M059J (cell line): ENCODE data around the gene SLC25A30. TPM values are rescaled to one million over a fixed set of nuclear protein-coding genes. Genes with fewer than 3 reads are reported as not detected.

Source experiments
- DNase-seq: peaks from one replicate; pipeline ENCODE4 v3.0.0-alpha.2; 2012; ENCODE audit warnings: low read depth
- total RNA-seq: library from RNA; depleted of rRNA; stranded (reverse); fragments of >200 nt; shearing (Covaris generic); gene quantifications from 2 replicates; pipeline ENCODE4 v1.2.3, GENCODE V29; 2014; rRNA removed

The SLC25A30 gene, protein sequence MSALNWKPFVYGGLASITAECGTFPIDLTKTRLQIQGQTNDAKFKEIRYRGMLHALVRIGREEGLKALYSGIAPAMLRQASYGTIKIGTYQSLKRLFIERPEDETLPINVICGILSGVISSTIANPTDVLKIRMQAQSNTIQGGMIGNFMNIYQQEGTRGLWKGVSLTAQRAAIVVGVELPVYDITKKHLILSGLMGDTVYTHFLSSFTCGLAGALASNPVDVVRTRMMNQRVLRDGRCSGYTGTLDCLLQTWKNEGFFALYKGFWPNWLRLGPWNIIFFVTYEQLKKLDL
- total RNA-seq, result 4.0 and 6.1 TPM in 2 replicates

DNA sequence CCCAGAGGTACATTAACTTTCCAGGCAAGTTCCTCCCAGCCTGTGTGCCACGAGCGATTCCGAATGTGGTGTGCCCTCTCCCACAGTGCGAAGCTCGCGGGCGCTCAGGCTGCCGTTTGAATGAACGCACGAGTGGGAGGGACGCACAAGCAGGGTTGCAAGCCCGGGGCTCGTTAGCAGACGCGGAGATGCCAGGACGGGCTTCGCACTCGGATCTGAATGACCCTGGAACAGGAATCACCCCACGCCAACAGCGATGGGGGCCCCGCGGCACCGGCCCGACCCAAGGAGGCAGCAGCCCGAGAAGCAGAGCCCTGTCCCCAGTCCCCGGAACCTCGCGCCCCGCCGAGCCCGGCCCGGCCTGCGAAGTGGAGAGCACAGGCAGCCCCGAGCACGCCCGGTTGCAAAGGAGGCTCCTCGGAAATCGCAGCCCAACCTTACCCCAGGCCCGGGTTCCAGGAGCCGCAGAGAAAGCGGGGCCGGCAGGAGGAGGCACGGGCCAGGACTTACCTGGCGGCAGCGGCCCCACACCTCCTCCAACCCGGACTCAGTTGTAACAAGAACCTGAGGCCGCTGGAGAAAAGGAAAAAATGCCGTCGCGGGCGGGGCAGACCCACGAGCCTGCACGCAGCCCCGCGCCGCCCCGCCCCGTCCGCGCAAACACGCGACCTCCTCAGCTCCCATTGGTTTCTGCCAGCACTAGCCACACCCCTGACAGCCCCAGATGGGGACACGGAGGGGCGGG lies at the start of gene SLC25A30:
Gene SLC25A30, minus strand, starts transcription at position 584 of the 745 bp plus-strand sequence. CDS start 6,948 bp downstream, outside the sequence.
- DNase-seq, result peak; percentile 82

DNA sequence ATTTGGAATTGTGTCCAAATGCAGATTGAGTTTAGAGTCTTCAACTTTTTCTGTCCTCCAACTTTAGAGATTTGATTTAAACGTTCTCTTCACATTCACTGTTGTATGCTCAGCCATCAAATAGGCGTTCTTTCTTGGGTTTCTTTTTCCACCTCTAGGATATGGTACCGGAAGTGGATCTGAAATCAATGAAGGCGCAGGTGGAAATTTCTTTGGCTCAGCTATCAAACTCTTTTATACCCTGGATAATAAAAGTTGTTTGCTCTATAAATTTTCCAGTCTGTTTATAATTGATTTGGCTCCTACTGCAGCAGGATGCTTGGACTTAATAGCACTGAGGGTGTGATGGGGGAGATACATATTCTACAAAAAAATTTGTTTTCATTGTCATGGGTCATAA lies 48.2 kb upstream of the SLC25A30 start:
- no peak for DNase-seq

DNA sequence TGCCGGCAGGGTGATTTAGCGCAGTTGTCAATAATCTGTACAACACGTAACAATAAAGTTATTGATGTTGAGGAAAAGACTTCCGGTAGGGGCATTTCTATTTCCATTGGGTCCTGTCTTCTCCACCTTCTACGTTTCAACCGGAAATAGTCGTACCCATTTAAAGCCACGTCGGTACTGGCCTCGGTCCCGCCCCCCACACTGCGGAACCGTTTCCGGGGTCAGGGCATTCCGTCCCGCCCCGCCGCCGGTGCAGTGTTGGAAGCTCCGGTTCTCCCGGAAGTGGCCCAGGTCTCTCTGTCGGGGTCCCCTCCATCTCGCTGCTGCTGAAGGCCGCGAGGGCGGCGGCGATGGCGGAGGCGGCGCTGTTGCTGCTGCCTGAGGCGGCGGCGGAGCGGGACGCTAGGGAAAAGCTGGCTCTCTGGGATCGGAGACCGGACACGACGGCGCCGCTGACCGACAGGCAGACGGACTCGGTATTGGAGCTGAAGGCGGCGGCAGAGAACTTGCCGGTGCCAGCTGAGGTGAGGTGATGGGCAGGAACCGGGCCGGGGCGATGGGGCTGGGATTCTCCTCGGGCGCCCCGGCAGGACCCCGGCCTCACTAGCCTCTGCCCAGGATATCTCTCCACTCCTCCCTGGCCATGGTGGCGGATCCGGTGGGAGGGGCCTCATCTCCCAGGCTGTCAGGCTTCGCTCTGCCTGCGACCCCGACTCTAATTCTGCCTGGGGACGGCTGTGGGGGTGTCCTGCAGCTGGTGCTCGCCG lies 46.7 kb upstream of the SLC25A30 start, which contains the start of gene COG3:
Gene COG3, plus strand, starts transcription at position 253 of the 767 bp plus-strand sequence. Its CDS starts 98 bp downstream, at position 351.
- DNase-seq, result peak; percentile 96

DNA sequence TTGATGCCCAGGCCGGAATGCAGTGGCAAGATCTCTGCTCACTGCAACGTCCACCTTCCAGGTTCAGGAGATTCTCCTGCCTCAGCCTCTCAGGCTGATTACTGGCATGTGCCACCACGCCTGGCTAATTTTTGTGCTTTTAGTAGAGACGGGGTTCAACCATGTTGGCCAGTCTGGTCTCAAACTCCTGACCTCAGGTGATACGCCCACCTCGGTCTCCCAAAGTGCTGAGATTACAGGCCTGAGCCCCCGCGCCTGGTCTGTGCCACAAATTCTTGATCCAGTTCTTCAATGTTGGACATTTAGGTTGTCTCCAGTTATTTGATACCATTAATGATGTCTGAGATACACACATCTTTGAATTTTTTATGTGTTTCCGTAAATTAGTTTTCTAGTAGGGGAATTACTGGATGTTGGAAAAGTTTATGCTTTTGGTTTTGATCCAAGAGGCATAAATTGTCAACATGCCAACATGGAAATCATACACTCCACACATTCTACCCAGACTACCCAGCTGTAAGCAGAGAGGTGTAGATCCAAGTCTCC lies 46.0 kb upstream of the SLC25A30 start:
- DNase-seq, result no peak

DNA sequence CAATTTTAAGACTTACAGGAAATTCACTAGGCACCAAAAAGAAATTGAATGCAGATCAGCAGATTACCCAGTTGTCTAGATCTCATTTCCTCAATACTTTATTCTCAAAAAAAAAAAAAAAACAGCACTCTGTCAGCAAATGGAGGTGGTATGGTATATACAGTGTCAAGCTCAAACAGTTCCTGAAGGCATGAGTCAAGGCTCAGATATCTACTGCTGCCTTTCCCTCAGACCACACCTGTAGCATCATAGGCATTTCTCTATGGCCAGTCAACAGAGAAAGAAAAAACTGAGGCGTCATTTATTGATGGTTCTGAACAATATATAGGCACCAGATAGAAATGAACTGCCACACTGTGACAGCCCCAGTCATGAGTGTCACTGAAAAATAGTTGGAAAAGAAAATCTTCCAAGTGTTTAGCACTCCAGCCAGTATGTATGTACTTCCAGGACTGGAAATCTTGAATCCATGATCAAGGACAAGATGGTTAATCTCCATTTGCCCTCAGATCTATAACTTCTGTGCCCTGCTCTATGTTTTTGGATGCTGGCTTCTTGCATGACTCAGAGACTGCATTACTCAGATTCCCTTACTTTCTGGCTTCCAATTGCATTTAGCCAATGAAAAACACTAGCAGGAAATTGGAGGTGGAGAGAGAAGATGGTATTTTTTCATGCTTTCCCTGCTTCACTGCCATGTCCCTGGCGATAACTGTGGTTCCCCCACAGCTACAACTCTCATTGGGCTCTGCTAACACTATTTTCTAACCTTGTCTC lies 38.2 kb upstream of the SLC25A30 start:
- peak; percentile 35 for DNase-seq

DNA sequence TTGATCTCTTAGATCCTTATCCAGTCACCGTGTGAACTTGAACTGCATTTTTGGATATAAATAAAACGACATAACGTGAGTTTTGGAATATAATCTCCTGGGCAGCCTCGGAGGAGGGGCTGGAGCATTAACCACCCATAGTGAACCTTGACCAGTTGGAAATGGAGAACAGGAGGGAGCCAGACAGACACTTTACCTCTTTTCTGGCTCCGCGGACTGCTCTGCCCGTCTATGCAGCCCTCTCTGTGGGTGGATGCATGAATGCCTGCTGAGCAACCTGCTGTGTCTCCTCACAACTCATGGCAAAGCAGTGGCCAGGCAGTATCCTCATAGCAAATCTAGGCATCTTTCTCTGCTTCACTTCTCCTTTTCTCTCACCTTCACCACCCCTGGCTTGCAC lies 36.0 kb upstream of the SLC25A30 start:
- no peak for DNase-seq

DNA sequence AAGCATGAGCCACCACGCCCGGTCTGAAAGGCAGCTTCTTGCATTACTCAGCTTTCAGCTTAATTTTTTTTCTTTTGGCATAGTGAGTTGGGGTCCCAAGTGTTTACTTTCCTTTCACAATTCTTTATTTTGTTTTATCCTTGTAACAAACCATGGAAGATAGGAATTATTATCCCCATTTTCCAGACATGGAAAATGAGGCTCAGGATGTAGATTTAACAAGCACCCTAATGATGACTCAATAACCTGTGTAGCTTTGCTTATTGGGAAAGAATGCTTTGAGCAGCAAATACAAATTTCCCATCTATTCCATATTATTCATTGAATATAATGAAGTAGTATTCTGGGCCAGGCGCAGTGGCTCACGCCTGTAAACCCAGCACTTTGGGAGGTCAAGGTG lies 33.1 kb upstream of the SLC25A30 start:
- no peak for DNase-seq

DNA sequence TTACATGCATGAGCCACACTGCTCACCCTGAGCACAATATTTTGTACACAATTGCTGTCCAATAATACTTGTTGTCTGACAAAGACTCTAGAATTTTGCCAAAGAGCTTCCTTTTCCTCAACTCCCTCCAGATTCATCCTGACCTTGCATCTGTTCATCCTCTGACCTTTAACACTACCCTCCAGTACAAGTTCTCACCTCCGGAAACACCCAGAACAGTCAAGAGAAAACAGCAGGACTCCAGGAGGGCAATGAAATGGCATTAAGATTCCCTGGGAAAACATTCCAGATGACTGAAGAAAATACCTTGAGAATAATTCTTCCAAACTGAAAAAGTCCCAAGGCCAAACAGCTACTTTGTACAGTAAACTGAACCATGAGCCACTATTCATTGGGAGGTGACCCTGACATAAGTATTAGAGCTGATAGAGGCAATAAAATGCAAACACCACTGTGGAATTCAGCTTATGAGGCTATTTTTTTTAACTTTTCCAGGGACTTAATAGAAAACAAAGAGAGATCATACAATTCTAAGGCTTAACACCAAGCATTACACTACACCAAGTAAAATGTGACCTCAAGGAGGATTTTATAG lies 30.9 kb upstream of the SLC25A30 start:
- no peak for DNase-seq

DNA sequence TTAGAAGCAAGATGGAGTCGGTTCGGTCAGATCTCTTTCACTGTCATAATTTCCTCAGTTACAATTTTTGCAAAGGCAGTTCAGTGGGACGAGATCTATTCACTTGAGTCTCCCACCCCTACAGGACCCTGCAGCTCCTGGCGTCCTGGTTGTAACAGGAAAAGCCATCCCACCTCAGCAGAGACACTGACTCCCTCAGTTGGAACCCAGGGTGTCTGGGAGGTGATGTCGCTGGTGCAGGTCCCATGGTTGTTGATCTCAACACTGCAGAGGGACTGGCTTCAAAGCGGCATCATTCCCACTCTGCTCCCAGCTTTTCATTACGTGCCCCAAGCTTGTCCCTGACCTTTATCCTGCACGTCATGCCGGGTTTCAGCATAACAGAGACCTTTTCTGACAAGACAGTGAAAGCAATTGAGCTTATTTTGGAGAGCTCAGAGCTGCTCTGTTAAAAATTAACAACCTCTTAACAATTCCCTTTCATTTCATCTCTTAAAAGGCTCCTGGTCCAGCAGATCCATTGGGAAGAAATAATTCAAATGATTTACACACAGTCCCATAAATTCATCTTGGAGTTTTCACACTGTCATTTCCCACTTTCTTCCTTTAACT lies 29.0 kb upstream of the SLC25A30 start:
- no peak for DNase-seq

DNA sequence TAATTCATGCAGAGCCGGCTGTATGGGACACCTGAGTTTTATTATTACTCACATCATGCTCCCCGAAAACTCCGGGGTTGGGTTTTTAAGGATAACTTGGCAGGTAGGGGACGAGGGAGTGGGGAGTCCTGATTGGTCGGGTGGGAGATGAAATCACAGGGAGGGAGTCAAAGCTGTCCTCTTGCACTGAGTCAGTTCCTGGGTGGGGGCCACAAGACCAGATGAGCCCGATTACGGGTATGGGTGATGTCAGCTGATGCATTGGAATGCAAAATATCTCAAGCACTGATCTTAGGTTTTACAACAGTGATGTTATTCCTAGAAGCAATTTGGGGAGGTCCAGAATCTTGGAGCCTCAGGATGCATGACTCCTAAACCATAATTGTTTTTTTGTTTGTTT lies 28.0 kb upstream of the SLC25A30 start:
- DNase-seq, result peak; percentile 30

DNA sequence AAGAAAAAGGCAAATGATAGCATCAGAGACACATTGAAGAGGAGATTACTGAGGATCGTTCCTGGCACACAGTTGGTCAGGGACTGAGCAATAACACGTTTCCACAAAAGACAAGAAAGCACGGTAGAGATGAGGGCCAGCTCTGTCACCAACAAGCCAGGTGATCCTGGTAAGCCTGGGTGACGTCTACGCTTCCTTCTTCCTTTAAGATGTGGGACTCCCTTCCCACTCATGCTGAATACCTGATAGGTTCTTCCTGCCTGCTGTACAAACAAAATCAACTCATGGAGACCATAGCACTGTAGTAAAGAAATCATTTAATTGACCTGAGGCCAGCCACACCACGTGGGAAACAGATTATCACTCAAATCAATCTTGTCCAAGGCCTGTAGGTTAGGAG lies 26.9 kb upstream of the SLC25A30 start:
- DNase-seq, result no peak

DNA sequence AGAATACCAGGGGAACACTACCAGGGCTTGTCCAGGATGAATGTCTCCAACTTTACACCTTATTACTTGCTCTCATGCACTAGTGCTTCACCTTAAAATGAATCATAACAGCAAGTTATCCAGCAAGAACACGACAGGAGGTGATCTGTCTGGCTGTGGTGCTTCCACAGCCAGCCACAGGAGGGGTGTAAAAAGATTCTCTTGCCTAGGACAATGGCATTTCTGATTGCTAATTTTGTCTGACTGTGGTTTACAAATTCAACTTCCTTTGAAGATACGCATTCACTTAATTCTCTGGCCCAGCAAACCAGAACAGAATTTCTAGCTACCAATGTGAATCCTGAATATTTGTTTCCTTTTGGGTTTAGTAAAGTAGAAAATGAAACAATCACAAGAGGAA lies 23.5 kb upstream of the SLC25A30 start:
- peak; percentile 44 for DNase-seq

DNA sequence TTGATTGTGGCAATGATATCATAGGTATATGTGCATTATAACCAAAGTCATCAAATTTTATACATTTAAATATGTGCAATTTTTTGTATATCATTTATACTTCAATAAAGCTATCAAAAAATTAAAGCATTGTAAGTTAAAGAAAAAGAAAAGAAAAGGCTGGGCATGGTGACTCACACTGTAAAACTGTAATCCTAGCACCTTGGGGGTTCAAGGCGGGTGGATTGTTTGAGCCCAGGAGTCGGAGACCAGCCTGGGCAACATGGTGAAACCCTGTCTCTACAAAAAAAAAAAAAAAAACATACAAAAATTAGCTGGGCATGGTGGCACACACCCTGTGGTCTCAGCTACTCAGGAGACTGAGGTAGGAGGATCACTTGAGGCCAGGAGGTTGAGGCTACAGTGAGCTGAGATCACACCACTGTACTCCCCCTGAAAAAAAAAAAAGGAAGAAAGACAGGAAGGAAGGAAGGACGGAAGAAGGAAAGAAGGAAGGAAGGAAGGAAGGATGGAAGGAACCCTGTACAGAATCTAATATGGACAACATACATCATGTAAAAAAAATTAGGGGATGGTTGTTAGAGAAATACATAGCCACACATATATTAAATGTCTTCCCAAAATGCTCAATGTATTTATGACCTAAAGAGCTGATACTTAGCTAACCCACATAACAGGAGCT lies 21.7 kb upstream of the SLC25A30 start:
- no peak for DNase-seq

DNA sequence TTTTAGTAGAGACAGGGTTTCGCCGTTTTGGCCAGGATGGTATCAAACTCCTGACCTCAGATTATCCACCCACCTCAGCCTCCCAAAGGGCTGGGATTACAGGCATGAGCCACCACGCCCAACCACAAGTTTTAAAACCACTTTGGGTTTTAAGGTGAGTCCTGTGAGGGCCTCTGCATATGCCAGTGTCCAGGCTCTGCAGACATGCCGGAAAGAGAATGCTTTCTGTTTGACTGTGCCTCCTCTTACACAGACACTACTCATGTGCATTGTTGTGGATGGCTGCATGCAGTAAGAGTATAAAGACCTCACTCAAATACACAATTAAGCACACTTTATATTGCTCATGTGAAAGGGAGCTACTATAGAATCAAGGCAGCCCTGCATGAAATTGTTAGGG lies 20.8 kb upstream of the SLC25A30 start:
- DNase-seq, result no peak

DNA sequence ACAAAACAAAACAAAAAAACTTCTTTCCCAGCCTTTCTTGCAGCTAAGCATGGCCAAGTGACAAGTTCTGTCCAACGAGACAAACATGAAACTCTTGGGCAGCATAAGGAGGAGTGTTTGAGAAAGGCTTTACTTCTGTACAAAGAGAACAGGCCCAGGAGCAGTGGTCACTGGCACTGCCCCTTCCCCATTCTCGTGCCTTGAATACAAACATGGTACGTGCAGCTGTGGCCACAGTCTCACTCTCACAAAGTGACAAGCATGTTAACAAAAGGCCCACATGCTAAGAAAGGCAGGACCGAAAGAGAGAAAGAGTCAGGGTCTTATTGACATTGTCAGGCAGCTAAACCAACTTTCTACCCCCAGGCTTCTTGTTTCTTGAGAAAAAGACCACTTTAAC lies 19.8 kb upstream of the SLC25A30 start:
- DNase-seq, result no peak

DNA sequence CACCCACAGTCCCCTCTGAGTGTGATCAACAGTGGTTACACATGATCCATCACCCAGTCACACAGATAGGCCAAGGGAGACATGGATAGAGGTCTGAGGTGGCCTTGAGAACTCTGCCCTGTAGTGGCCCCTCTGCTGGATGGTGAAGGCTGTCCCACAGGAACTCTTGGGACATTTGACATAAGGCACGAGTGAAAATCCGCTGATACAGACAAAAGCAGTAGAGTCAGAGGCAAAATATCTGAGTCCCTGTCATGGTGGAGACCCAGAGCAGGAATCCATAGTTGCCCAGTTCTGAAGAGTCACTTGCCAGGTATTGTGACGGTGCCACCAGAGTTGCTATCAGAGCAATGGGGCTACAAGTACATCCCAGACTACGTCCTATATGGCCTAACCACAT lies 18.8 kb upstream of the SLC25A30 start:
- DNase-seq, result no peak

DNA sequence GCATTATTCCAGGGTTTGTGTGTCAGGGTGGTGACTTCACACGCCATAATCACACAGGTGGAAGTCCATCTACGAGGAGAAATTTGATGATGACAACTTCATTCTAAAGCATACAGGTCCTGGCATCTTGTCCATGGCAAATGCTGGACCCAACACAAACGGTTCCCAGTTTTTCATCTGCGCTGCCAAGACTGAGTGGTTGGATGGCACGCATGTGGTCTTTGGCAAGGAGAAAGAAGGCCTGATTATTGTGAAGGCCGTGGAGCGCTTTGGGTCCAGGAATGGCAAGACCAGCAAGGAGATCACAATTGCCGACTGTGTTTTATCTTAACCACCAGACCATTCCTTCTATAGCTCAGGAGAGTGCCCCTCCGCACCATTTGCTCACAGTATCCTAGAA lies 18.2 kb upstream of the SLC25A30 start:
- DNase-seq, result no peak

DNA sequence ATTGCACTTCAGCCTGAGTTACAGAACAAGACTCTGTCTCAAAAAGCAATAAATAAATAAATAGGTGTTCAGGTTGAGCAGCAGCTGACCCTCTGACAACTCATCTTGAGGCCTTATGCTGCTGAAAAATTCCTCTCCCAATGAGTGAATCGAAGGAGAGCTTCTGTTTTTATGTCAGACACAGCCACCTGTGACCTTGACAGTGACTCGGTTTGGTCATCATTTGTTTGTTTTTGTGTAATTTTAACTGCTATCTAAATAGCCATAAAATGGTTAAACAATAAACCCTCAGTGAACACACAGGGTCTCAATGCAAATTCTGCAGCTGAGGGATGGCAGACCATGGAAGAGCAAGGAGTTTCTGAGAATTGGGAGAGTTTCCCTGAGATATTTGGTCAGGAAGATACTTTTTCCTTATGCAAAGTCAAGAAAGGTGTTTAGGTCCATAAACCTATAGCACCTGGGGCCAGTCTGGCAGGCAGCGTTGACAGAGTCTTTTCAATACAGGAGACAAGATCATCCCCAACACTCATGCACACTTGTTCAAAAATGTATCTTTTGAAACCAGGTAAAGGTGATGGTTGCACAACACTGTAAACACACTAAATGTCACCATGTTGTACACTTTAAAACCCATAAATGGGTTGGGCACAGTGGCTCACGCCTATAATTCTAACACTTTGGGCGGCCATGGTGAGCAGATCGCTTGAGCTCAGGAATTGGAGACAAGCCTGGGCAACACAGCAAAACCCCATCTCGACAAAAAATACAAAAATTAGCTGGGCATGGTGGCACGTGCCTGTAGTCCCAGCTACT lies 16.6 kb upstream of the SLC25A30 start:
- no peak for DNase-seq

DNA sequence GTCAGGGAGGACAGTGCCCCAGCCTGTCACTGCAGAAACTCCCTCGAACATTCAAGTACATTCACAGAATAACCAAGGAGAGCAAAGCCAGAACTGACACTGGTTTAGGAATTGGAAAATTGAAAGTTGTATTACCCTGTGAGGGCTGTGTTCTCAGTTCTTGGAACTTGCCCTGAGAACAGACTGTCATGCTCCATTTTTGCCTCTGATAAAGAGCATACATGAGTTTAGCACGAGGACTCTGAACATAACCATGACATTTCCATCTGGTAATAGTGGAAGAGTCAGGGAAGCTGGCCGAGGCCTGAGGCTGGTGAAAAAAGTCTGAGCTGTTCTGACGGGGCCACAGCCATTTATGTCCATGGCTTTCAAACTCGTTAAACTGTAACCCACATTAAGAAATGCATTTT lies 15.2 kb upstream of the SLC25A30 start:
- no peak for DNase-seq
